Psoas muscle (tissue), 8 donors: ENCODE results near the gene MUC5B. TPM values are rescaled to one million over a fixed set of nuclear protein-coding genes. Genes with fewer than 3 reads are reported as not detected.

Experiments used
- ATAC-seq, 4 donors: fragments of 200-7000 bp; cut with Tn5 transposase; one replicate each; pipeline ENCODE4 v1.9.1; 2020; ENCODE audit warnings: moderate library complexity in 3 of 4, mild to moderate bottlenecking in 2 of 4
- DNase-seq, 2 donors: peaks; one replicate each; pipeline ENCODE4 v3.0.0-alpha.2; 2020
- H3K27ac ChIP-seq: fragments of 200-600 bp; one replicate; pipeline ENCODE4 v1.8.0; 2022
- H3K27me3 ChIP-seq, 3 donors: fragments of 200-600 bp in 1 of 3; one replicate each; pipeline versions ENCODE4 v1.6.1 to v1.8.0; 2013 to 2022; ENCODE audit warnings: low read length in 2 of 3, mild to moderate bottlenecking in 2 of 3, moderate library complexity in 1 of 3; ENCODE audit not compliant: insufficient read depth in 3 of 3
- H3K36me3 ChIP-seq, 2 donors: fragments of 200-600 bp in 1 of 2; one replicate each; pipeline versions ENCODE4 v1.6.1 to v1.8.0; 2013 to 2022; ENCODE audit warnings: low read depth in 1 of 2, mild to moderate bottlenecking in 1 of 2, moderate library complexity in 1 of 2; ENCODE audit not compliant: insufficient read depth in 1 of 2
- H3K4me1 ChIP-seq: fragments of 200-600 bp; one replicate; pipeline ENCODE4 v1.8.0; 2022
- H3K4me3 ChIP-seq: fragments of 200-600 bp; one replicate; pipeline ENCODE4 v1.8.0; 2022; ENCODE audit warnings: mild to moderate bottlenecking
- H3K9me3 ChIP-seq: fragments of 200-600 bp; one replicate; pipeline ENCODE4 v1.8.0; 2022
- WGBS, 3 donors: extraction: QIAGEN DNeasy Blood & Tissue Kit; methylation state at CpG; one replicate each; pipeline versions ENCODE4 v1.1.6 to v1.1.7; 2013; 5-methylcytosine and 5-hydroxymethylcytosine counted together
- intact Hi-C, 2 donors: fragments of 100-400 bp; cut with DNase I; formaldehyde crosslinking; loops; one replicate each; pipeline versions ENCODE4 v1.11.0 to v1.14.2; 2022
- polyA plus RNA-seq, 3 donors: library from polyadenylated mRNA; stranded (reverse); fragments of 200-250 nt; gene quantifications; one replicate each; pipeline ENCODE4 v1.2.3, GENCODE V29; 2013
- total RNA-seq, 4 donors: library from RNA; stranded (reverse); fragmentation: NEBNext Ultra II Directional in 2 of 4; extraction: Animal tissue kit (Norgen Biotek cat#: 25700) in 2 of 4; gene quantifications; one replicate each; pipeline versions ENCODE4 v1.2.1 to v1.2.4, GENCODE V29; 2021 to 2023
- TF ChIP-seq, protein P1 (sequence below): fragments of 200-600 bp; IDR thresholded peaks from one replicate; pipeline ENCODE4 v1.8.0; 2022; ENCODE audit warnings: antibody characterized with exemption
- donor health status: healthy with polysubstance abuse.
- donor health status: DM: no; HTN: no; CAD: no; lungs with moderate emphysema.
- donor health status: Bipolar disorder and iron deficiency.
- donor health status: healthy.
- donor health status: DM: yes; HTN: yes; CAD: no.
- donor health status: DM: no; HTN: no; CAD: no.
- donor health status: DM: no; HTN: no; CAD: no.
- donor health status: DM: yes; HTN: yes; CAD: no.

The MUC5B gene
- total and polyA plus RNA-seq, 7 donors, result under 0.01 to 0.41 (median 0.11) TPM; not detected in 3

DNA sequence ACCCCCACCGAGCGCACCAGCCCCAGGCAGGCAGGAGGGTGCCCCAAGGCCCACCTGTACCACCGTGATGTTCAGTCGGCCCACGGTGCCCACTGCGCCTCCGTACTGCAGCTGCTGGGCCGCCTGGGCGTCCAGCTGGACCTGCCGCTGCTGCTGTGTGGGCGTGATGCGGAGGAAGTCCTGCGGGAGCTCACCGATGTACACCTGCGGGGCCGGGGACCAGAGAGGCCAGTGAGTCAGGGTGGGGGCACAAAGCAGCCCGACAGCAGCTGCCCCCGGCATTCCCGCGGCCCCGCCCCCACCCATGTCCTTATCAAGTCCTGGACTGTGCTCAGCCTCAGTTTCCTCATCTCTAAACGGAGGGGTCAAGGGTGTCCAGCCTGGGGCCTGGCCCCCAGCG lies 72.7 kb downstream of the MUC5B start:
- H3K4me1 ChIP-seq, result peaks cover 37% of the 10 kb centered on the region
- no peak overlapping the region for H3K27ac ChIP-seq
- WGBS, 3 donors, result 95 to 97% (median 95%) methylated on average over 23 of the region's 23 CpGs
- peaks cover 2 to 35% of the 10 kb centered on the region in 2 donors for H3K36me3 ChIP-seq
- no peak overlapping the region for H3K4me3 ChIP-seq
- H3K9me3 ChIP-seq, result no peaks in the 10 kb centered on the region
- intact Hi-C loops, result loop anchor here in 1 of 2 donors (5.0 kb wide), 2 partner anchors 222 to 277 kb away; partner anchors contain the start of gene DUSP8
- ATAC-seq, result no peak
- TF ChIP-seq, protein P1, sequence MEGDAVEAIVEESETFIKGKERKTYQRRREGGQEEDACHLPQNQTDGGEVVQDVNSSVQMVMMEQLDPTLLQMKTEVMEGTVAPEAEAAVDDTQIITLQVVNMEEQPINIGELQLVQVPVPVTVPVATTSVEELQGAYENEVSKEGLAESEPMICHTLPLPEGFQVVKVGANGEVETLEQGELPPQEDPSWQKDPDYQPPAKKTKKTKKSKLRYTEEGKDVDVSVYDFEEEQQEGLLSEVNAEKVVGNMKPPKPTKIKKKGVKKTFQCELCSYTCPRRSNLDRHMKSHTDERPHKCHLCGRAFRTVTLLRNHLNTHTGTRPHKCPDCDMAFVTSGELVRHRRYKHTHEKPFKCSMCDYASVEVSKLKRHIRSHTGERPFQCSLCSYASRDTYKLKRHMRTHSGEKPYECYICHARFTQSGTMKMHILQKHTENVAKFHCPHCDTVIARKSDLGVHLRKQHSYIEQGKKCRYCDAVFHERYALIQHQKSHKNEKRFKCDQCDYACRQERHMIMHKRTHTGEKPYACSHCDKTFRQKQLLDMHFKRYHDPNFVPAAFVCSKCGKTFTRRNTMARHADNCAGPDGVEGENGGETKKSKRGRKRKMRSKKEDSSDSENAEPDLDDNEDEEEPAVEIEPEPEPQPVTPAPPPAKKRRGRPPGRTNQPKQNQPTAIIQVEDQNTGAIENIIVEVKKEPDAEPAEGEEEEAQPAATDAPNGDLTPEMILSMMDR, result no peak
- no peaks in the 10 kb centered on the region for H3K27me3 ChIP-seq
- no peak for DNase-seq

DNA sequence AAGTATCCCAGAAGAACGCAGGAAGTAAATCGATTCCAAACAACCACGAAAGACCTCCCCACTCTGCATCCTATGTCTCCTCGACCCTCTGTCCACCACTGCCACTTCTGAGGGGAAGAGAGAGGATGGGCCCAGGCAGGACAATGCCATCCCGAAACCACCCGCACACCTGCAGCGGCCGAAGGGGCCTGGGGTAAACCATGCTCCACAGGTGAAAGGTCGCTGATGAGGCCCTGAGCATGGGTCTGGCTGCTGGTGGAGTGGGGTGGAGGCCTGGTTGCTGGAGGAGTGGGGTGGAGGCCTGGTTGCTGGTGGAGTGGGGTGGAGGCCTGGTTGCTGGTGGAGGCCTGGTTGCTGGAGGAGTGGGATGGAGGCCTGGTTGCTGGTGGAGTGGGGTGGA lies 73.4 kb downstream of the MUC5B start:
- H3K36me3 ChIP-seq, result peaks cover 2 to 31% of the 10 kb centered on the region in 2 donors
- intact Hi-C loops, result loop anchor here in 1 of 2 donors (5.0 kb wide), 2 partner anchors 221 to 276 kb away; partner anchors contain the start of gene DUSP8
- H3K27me3 ChIP-seq, result no peaks in the 10 kb centered on the region
- TF ChIP-seq, protein P1, result no peak
- no peak overlapping the region for H3K4me3 ChIP-seq
- peaks cover 42% of the 10 kb centered on the region for H3K4me1 ChIP-seq
- no peak for ATAC-seq
- DNase-seq, result no peak
- no peak overlapping the region for H3K27ac ChIP-seq
- WGBS, 3 donors, result 88 to 96% (median 93%) methylated on average over 9 of the region's 9 CpGs
- H3K9me3 ChIP-seq, result no peaks in the 10 kb centered on the region

DNA sequence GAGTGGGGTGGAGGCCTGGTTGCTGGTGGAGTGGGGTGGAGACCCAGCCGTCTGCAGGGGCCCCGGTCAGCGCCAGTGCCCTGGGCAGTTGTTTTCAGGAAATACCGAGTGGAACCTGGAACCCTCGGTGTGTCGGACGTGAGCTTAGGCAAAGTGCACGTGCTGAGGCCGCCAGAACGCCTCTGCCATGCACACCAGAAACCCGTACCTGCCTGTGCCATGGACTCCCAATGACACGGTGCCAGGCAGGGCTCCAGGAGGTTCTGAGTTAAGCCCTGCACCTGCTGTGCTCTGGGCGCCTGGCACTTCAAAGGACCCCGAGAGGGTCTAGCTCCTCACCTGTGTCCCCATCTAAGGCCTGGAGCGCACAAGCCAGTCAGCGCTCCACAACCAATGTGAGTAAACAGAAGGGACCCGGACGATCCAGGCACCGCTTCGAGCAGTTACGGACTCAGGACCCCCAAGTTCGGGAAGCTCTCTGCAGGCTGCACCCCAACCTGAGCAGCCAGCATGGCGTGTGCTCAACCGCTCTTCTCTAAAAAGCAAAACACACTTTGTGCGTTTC lies 74.2 kb downstream of the MUC5B start:
- intact Hi-C loops, result loop anchor here in 1 of 2 donors (5.0 kb wide), 2 partner anchors 220 to 275 kb away; partner anchors contain the start of gene DUSP8
- Histone ChIP-seq H3K27ac (peak overlapping the region; percentile 91), H3K4me3 (no peak overlapping the region), H3K4me1 (peaks cover 48% of the 10 kb centered on the region), H3K36me3 (peaks cover 2 to 27% of the 10 kb centered on the region in 2 donors), H3K27me3 (no peaks in the 10 kb centered on the region), H3K9me3 (no peaks in the 10 kb centered on the region)
- ATAC-seq (no peak), DNase-seq (no peak)
- TF ChIP-seq, protein P1, result no peak
- WGBS, 3 donors, result 83 to 93% (median 86%) methylated on average over 24 to 25 of the region's 25 CpGs

DNA sequence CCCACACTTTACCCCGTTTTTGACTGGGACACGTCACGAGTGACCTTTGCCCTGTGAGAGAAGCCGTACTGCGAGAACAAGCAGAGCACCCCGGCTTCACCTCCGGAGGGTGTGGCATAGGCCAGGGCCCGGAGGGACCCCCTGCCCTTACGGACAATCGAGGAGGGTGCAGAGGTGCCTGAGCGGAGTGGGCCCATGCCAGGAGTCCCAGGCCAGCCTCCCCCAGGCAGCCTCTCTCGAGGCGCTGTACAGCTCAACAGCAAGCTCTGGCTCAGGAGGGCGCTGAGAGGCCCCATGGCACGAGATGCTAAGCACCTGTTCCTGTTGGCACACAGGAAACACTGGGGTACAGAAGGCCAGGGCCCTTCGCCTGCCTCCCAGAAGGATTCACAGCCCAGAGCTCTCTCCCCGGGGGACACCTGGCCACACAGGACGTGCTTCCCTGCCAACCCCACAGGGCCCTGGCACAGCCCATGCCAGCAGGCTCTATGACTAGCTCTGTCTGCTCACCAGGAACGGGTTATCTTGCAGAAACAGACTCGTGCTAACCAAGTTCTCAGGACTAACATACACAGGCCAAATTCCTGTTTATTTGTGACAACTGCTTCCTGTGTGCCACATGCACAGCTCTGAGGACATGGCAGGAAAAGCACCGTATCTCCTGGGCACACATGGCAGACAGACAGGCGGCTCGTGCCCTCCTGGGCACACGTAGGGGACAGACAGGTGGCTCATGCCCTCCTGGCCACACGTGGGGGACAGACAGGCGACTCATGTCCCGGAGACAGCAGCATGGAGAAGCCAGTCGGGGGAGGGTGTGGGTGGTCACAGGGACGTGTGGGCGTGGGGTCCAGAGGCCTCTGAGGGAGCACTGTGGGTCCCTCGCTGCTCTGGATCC lies 75.0 kb downstream of the MUC5B start:
- DNase-seq (peak; percentile 69 to 91), ATAC-seq (peak; percentile 79 to 80 (median 80))
- no peaks in the 10 kb centered on the region for H3K27me3 ChIP-seq
- 37 to 50% (median 39%) methylated on average over 31 of the region's 31 CpGs for WGBS, 3 donors
- TF ChIP-seq, protein P1, result no peak
- H3K36me3 ChIP-seq, result peaks cover 2 to 21% of the 10 kb centered on the region in 2 donors
- intact Hi-C loops, result loop anchor here in 1 of 2 donors (2.0 to 5.0 kb wide), 3 partner anchors 219 to 274 kb away; partner anchors contain the start of gene DUSP8
- H3K27ac ChIP-seq, result peak overlapping the region; percentile 91
- H3K4me1 ChIP-seq, result peaks cover 55% of the 10 kb centered on the region
- no peaks in the 10 kb centered on the region for H3K9me3 ChIP-seq
- H3K4me3 ChIP-seq, result peak overlapping the region; percentile 56
